Ishikawa (cell line): ENCODE data around the gene P2RY14.

Experiments
- CEBPB ChIP-seq: IDR thresholded peaks from 2 replicates; pipeline ENCODE4 v1.6.1; 2012
- CREB1 ChIP-seq: IDR thresholded peaks from 2 replicates; pipeline ENCODE4 v1.6.1; 2012; ENCODE audit warnings: low read depth
- EGR1 ChIP-seq: IDR thresholded peaks from 2 replicates; pipeline ENCODE4 v1.6.1; 2012
- EP300 ChIP-seq: IDR thresholded peaks from 2 replicates; pipeline ENCODE4 v1.6.1; 2012; ENCODE audit warnings: borderline replicate concordance
- FOXM1 ChIP-seq: IDR thresholded peaks from 2 replicates; pipeline ENCODE4 v1.6.1; 2012; ENCODE audit warnings: low read depth, borderline replicate concordance
- MAX ChIP-seq: IDR thresholded peaks from 2 replicates; pipeline ENCODE4 v1.6.1; 2012
- NFIC ChIP-seq: IDR thresholded peaks from 2 replicates; pipeline ENCODE4 v1.6.1; 2012
- RAD21 ChIP-seq: IDR thresholded peaks from 2 replicates; pipeline ENCODE4 v1.6.1; 2012; ENCODE audit warnings: low read depth
- TAF1 ChIP-seq: IDR thresholded peaks from 2 replicates; pipeline ENCODE4 v1.6.1; 2012; ENCODE audit warnings: low read depth, mild to moderate bottlenecking
- TCF12 ChIP-seq: IDR thresholded peaks from 2 replicates; pipeline ENCODE4 v1.6.1; 2012; ENCODE audit warnings: low read depth
- TEAD4 ChIP-seq: IDR thresholded peaks from 2 replicates; pipeline ENCODE4 v1.6.1; 2012
- YY1 ChIP-seq: IDR thresholded peaks from 2 replicates; pipeline ENCODE4 v1.6.1; 2012; ENCODE audit warnings: low read depth
- ZBTB7A ChIP-seq: IDR thresholded peaks from 2 replicates; pipeline ENCODE4 v1.6.1; 2012; ENCODE audit warnings: low read depth
- TF ChIP-seq, protein P1 (sequence below): IDR thresholded peaks from 2 replicates; pipeline ENCODE4 v1.6.1; 2012
- TF ChIP-seq, protein P2 (sequence below): IDR thresholded peaks from 2 replicates; pipeline ENCODE4 v1.6.1; 2012; ENCODE audit warnings: low read depth, mild to moderate bottlenecking

The P2RY14 gene

GRCh38 chr3:151236316-151236715 lies 42.0 kb downstream of the P2RY14 start:
- TF ChIP-seq EP300 (no peak), ZBTB7A (no peak), NFIC (no peak), TEAD4 (no peak), CREB1 (no peak), TCF12 (no peak), RAD21 (no peak), YY1 (no peak), FOXM1 (no peak), CEBPB (no peak), EGR1 (no peak), TAF1 (no peak), MAX (no peak)
- TF ChIP-seq, protein P1, sequence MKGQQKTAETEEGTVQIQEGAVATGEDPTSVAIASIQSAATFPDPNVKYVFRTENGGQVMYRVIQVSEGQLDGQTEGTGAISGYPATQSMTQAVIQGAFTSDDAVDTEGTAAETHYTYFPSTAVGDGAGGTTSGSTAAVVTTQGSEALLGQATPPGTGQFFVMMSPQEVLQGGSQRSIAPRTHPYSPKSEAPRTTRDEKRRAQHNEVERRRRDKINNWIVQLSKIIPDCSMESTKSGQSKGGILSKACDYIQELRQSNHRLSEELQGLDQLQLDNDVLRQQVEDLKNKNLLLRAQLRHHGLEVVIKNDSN = no peak
- TF ChIP-seq, protein P2, sequence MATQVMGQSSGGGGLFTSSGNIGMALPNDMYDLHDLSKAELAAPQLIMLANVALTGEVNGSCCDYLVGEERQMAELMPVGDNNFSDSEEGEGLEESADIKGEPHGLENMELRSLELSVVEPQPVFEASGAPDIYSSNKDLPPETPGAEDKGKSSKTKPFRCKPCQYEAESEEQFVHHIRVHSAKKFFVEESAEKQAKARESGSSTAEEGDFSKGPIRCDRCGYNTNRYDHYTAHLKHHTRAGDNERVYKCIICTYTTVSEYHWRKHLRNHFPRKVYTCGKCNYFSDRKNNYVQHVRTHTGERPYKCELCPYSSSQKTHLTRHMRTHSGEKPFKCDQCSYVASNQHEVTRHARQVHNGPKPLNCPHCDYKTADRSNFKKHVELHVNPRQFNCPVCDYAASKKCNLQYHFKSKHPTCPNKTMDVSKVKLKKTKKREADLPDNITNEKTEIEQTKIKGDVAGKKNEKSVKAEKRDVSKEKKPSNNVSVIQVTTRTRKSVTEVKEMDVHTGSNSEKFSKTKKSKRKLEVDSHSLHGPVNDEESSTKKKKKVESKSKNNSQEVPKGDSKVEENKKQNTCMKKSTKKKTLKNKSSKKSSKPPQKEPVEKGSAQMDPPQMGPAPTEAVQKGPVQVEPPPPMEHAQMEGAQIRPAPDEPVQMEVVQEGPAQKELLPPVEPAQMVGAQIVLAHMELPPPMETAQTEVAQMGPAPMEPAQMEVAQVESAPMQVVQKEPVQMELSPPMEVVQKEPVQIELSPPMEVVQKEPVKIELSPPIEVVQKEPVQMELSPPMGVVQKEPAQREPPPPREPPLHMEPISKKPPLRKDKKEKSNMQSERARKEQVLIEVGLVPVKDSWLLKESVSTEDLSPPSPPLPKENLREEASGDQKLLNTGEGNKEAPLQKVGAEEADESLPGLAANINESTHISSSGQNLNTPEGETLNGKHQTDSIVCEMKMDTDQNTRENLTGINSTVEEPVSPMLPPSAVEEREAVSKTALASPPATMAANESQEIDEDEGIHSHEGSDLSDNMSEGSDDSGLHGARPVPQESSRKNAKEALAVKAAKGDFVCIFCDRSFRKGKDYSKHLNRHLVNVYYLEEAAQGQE = no peak

GRCh38 chr3:151234825-151235224 lies 43.5 kb downstream of the P2RY14 start:
- no peak for TF ChIP-seq EP300
- TF ChIP-seq ZBTB7A = no peak
- no peak for TF ChIP-seq CREB1
- TF ChIP-seq FOXM1 = no peak
- no peak for TF ChIP-seq RAD21
- TF ChIP-seq NFIC = no peak
- no peak for TF ChIP-seq EGR1
- TF ChIP-seq TEAD4 = no peak
- no peak for TF ChIP-seq YY1
- no peak for TF ChIP-seq CEBPB
- TF ChIP-seq MAX = no peak
- no peak for TF ChIP-seq TCF12
- TF ChIP-seq, protein P1 = no peak
- TF ChIP-seq TAF1 = no peak
- TF ChIP-seq, protein P2 = no peak

- TF ChIP-seq, protein P1 = no peak
- TF ChIP-seq RAD21 (no peak), EP300 (no peak), NFIC (no peak), MAX (no peak), EGR1 (no peak), YY1 (no peak), TCF12 (no peak), CREB1 (no peak), TAF1 (no peak), ZBTB7A (no peak), CEBPB (no peak), FOXM1 (no peak), TEAD4 (no peak)
- TF ChIP-seq, protein P2 = no peak
Observed at GRCh38 chr3:151232991-151233390, 45.4 kb downstream of the P2RY14 start.

GRCh38 chr3:151230646-151231045 lies 47.7 kb downstream of the P2RY14 start:
- TF ChIP-seq NFIC = no peak
- no peak for TF ChIP-seq ZBTB7A
- TF ChIP-seq EGR1 = no peak
- no peak for TF ChIP-seq TAF1
- no peak for TF ChIP-seq RAD21
- TF ChIP-seq TEAD4 = no peak
- no peak for TF ChIP-seq FOXM1
- no peak for TF ChIP-seq CEBPB
